SHP77 (cell line): ENCODE data around the gene MFN2.
"Not testable (repeated sequence)": the region's sequence is repeated elsewhere in the genome, so short reads cannot be mapped to it uniquely, and the experiment has no call there.

ENCODE experiments used
- DNase-seq, 2 experiments: peaks; one replicate each; lab custom pipeline; 2025; lab: John Stamatoyannopoulos, UW

The MFN2 gene

DNA sequence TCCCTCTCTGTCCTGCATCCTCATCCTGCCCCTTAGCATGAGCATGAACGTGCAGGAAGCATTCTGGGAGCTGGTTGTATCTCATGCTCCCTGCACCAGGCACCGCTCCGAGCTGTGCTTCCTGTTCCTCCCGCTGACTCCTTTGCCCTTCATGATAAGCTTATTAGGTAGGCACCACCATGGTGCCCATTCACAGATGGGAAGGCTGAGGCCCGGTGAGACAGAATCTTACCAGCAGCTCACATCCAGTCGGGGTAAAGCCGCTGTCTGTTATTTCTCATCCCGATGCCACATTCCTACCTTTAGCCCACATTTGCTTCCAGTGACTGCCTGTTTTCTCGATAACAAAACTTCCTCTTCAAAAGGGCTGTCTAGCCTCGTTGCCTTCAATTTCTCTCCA, 46.3 kb downstream of the MFN2 start:
- no peak for DNase-seq

- no peak for DNase-seq
These were observed 48.0 kb downstream of the MFN2 start for GRCh38 chr1:12028248-12028647.

GRCh38 chr1:12028957-12029511, 48.8 kb downstream of the MFN2 start:
- DNase-seq = no peak

DNA sequence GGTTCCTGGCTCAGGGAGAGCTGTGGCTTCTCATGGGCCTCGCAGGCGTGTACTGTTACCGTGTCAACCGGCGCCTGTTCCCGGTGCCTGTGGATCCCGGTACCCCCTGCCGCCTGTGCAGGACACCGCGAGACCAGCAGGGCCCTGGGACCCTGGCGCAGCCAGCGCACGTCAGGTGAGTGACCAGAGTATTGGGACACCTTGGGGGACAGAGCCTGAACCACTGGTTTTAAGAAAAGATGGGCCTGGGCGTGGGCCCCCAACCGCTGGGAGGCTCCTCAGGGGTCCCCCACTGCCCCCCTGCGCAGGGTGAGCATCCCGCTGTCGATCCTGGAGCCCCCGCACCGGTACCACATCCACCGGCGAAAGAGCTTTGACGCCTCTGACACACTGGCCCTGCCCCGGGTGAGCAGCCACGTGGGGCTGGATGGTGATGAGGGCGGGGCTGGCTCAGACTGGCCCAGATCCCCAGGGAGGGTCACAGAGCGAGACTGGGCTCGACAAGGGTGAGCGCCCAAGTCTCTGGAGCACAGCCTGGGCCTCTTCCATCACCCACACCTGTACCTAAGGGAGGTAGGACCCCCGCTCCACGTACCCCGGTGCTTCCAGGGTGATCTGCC, 49.6 kb downstream of the MFN2 start:
- no peak for DNase-seq

- no peak for DNase-seq
These were observed 51.1 kb downstream of the MFN2 start for GRCh38 chr1:12031039-12031980.

DNA sequence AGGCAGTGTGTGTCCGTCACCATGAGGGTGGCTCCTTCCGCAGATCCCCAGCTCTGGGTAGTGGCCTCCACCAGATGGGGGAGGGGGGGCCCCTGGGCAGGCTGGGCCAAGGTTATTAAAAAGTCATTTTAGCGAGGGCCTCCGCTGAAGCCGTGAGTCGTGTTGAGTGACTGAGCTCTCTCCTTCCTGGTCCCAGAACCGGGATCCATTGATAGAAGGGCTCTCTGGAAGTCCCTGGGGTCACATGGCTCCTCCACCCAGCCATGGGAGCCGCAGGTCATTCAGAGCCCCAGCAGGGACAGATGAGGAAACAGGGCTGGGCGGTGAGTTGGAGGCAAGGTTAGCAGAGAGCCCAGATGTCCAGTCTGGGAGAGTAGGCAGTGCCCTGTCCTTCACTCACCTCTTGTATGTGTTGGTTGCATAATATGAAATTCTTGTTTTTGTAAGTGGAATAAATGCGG, 51.9 kb downstream of the MFN2 start:
- DNase-seq = no peak

GRCh38 chr1:12033441-12033840, 53.2 kb downstream of the MFN2 start:
- not testable (repeated sequence) for DNase-seq

GRCh38 chr1:12034381-12034801, 54.1 kb downstream of the MFN2 start:
- no peak for DNase-seq

- no peak for DNase-seq
These were observed 55.1 kb downstream of the MFN2 start for GRCh38 chr1:12035312-12035711.

DNA sequence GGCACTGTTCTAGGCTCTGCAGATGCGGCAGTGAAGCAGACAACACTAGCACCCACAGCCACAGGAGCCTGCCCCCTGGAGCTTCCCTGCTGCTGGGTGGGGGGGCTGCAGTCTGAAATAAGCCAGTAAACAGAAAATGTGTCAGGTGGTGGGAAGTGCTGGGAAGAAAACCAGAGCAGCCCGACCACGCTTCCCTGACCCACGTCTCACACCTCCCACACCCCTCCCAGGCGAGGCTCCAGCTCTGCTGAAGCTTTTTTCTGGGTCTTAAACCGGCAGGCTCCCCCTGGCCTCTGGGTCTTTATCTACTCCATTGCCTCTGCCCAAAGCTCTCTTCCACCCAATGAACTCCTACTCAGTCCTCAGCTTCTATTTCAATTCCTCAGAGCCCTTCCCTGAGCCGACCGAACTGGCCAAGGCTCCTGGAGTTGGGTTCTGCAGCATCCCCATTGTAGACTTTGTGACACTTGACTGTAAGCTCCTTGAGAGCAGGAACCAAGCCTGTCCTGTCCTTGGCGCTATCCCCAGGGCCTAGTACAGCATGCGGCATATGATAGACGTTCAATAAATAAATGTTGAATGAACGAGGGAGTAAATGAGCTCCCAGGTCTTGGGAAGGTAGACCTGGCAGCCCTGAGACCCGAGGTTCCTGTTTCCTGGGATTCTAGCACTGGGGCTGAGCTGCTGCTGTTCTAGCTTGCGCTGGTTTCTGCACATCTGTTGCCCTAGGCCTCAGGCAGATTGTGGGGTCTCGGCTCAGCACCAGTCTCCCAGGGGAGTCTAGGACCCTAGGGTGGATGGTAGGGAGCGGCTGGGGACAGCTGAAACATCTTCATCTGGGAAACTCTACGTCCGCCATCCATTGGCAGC, 57.5 kb downstream of the MFN2 start:
- no peak for DNase-seq

DNA sequence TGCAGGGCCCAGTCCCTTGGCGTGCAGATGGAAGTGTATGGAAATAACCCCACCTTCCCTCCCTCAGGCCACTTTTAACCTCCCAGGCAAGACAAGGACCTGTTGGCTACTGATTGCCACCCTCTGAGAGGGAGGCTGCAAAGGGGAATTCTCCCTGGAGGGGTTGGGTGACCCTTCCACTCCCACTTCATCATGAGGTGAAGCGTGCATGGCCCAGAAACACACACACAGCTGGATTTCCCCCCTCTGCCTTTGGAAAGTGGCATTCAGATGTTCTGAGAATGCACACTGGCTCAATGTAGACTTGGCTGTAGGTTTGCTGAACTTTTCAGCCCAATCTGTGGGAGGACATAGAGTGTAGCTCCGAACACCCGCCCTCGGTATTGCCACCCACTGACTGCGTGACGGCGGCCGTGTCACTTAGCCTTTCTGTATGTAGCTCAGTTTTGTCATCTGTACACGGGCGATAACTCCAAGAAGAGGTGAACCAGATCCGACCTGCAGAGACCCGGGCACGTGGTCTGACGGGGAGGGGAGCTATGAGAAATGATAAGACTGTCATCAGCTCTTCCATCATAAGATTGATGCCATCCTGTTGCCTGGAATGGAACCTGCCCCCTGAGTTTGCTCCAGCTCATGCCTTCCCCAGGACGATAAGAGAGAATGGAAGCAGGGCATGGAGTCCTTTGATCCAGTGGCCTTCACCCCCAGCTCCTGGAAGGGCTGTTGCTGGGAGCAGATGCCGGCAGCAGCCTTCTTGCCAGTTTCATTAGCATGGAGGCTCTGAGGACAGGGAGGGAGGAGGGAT, 58.3 kb downstream of the MFN2 start:
- DNase-seq = no peak

GRCh38 chr1:12039164-12039525, 58.9 kb downstream of the MFN2 start:
- DNase-seq = no peak

DNA sequence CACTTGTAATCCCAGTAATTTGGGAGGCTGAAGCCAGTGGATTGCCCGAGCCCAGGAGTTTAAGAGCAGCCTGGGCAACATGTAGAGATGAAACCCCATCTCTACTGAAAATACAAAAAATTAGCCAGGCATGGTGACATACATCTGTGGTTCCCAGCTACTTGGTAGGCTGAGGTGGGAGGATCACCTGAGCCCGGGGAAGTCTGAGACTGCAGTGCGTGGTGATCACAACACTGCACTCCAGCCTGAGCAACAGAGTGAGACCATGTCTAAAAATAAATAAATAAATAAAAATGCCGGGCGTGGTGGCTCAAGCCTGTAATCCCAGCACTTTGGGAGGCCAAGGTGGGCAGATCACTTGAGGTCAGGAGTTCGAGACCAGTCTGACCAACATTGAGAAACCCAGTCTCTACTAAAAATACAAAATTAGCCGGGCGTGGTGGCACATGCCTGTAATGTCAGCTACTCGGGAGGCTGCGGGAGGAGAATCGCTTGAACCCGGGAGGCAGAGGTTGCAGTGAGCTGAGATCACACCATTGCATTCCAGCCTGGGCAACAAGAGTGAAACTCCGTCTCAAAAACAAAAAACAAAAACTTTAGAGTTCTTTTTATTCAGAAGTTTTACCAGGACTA, 59.7 kb downstream of the MFN2 start:
- not testable (repeated sequence) for DNase-seq

DNA sequence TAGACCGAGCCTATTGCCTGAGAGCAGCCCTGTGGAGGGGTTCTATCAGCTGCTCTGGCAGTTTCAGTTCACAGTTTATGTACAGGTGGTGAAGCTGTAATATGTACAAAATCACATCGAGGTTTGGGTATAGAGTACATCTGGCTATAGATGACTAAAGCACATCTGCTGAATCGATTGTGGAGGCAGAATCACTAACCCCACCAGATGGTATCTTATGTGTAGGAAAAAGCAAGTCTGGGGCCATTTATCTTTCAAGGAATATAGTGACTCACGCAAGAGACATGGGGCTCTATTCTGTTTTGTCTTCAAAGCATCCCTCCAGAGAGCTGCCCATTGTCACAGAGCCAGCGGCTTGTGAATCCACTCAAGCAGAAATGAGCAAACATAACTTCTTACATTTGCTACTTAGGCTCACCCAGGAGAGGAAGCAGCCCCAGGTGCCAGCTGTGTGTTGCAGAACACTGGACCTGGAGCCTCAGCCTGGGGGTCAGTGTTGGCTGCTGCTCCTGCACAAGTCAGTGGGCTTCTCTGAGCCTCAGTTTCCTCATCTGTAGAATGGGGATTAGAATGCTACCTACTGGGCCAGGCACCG, 60.3 kb downstream of the MFN2 start:
- no peak for DNase-seq

DNA sequence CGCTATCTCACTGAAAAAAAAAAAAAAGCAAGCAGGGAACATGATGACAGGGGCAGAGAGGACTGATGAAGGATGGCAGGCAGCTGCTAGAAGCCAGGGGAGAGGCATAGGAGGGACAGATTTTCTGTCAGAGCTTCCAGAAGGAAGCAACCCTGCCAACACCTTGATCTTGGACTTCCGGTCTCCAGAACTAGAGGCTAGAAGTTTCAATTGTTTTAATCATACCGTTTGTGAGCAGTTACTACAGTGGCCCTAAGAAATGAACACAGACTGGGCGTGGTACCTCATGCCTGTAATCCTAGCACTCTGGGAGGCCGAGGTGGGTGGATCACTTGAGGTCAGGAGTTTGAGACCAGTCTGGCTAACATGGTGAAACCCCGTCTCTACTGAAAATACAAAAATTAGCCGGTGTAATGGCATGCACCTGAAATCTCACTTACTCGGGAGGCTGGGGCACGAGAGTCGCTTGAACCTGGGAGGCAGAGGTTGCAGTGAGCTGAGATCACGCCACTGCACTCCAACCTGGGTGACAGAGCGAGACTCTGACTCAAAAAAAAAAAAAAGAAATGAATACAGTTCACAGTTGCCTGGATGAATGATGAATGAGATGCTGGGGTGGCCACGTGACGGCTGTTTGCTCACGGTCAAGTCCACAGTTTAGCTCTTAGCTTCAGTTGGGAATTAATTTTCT, 64.1 kb downstream of the MFN2 start:
- not testable (repeated sequence) for DNase-seq

GRCh38 chr1:12046749-12047119, 66.5 kb downstream of the MFN2 start:
- DNase-seq = no peak

- DNase-seq = no peak
These were observed 67.1 kb downstream of the MFN2 start for GRCh38 chr1:12047120-12047876.

DNA sequence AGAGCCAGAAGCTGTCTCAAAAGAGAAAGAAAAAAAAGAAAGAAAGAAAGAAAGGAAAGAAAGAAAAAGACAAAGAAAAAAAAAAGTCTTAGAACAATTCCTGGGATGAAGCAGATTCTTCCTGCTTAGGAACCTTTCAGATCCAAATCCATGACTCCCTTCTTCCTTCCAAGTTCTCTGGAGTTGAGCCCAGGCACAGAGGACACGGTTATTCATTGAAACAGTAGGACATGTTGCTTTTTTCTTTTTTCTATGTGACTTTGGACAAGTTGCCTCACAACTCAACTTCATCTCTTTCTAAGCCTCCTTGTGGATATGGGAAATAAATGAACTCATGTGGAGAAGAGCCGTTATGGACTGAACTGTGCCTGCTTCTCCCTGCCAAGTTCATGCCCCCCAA, 68.1 kb downstream of the MFN2 start:
- no peak for DNase-seq

GRCh38 chr1:12049616-12050015, 69.4 kb downstream of the MFN2 start:
- DNase-seq = no peak
